ENCODE results near the gene FHOD3.

Gene FHOD3

DNA sequence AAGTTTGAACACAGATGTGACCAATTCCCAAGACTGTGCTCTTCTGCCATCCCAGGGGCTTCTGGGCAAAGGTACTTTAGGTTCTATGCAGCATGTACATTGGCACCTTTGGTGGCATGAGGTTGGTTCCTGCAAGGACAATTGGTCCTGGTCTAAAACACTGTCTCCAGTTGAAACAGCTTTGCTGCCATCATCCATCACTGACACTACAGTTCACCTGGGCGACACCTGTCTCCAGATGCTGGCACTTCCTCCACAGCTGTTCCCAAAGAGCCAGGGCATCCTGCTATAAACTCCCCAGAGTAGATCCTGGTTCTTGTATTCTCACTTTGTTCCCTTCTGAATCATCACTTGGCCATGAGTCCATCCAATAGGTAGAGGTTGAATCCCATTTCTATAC, 60.6 kb downstream of the FHOD3 start:
- H3K9me3 ChIP-seq (ENCODE audit: control extremely low read depth in 1 of 5, control insufficient read depth in 4 of 5, insufficient read depth in 2 of 5, low read depth in 1 of 5, low read length in 4 of 5): peaks cover 0 to 7% (median 3%) of the 10 kb centered on the region in 5 experiments
- 100% methylated on average over 1 of the region's 1 CpG for WGBS (ENCODE audit: insufficient coverage)
- no peaks in the 10 kb centered on the region for H3K36me3 ChIP-seq (ENCODE audit: control insufficient read depth in 4 of 4, insufficient read depth in 4 of 4, low read length in 3 of 4)
- H3K27ac ChIP-seq (ENCODE audit: insufficient read depth in 1 of 2, low read depth in 1 of 2, low read length in 2 of 2, poor library complexity in 1 of 2, severe bottlenecking in 2 of 2): no peak overlapping the region
- ChIA-PET POLR2A (no interaction called here), CTCF (no interaction called here)
- H3K4me1 ChIP-seq (ENCODE audit: control extremely low read depth in 1 of 4, control insufficient read depth in 4 of 4, insufficient read depth in 4 of 4, low read length in 3 of 4): no peaks in the 10 kb centered on the region
- H3K4me3 ChIP-seq (ENCODE audit: control insufficient read depth in 1 of 7, extremely low read depth in 1 of 7, insufficient read depth in 4 of 7, low read depth in 2 of 7, low read length in 6 of 7): no peak overlapping the region
- DNase-seq: no peak
- H3K27me3 ChIP-seq (replicated peaks in 2 of 5; ENCODE audit: control insufficient read depth in 4 of 5, insufficient read depth in 5 of 5, low read length in 4 of 5): peaks cover 0 to 61% (median 10%) of the 10 kb centered on the region in 5 experiments

DNA sequence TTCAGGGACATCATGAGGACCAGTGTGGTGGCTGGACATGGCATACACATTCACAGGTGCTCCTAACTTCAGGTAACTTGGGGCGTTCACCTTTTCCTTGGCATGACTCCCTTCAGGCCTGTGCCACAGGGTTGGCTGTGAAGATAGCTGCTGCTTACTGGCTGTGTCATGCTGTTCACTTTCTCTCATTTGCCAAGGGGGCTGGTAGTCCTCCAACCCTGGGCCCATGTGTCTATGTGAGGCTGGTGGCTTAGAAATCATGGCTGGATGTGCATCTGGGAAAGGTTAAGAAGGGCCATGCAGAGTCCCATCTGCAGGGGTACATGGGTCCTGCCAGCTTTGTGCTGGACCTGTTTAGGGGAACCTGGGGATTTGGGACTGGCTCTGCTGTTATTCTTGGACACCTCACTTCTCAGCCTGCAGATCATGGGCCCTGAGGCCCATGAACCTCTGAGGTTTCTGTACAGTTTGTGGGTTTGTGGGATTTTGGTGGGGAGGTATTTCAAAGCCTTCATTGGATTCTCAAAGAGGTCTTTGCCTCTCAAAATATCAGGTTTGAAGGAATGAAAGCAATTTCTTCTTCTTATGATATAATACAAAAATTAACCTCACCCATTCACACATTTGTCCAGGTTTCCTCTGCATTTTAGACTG, 62.9 kb downstream of the FHOD3 start:
- 100% methylated on average over 1 of the region's 1 CpG for WGBS (ENCODE audit: insufficient coverage)
- H3K4me1 ChIP-seq (ENCODE audit: control extremely low read depth in 1 of 4, control insufficient read depth in 4 of 4, insufficient read depth in 4 of 4, low read length in 3 of 4): no peaks in the 10 kb centered on the region
- DNase-seq: no peak
- POLR2A ChIA-PET: no interaction called here
- CTCF ChIA-PET: no interaction called here
- H3K4me3 ChIP-seq (ENCODE audit: control insufficient read depth in 1 of 7, extremely low read depth in 1 of 7, insufficient read depth in 4 of 7, low read depth in 2 of 7, low read length in 6 of 7): no peak overlapping the region
- H3K36me3 ChIP-seq (ENCODE audit: control insufficient read depth in 4 of 4, insufficient read depth in 4 of 4, low read length in 3 of 4): no peaks in the 10 kb centered on the region
- peaks cover 0 to 7% (median 6%) of the 10 kb centered on the region in 5 experiments for H3K9me3 ChIP-seq (ENCODE audit: control extremely low read depth in 1 of 5, control insufficient read depth in 4 of 5, insufficient read depth in 2 of 5, low read depth in 1 of 5, low read length in 4 of 5)
- no peak overlapping the region for H3K27ac ChIP-seq (ENCODE audit: insufficient read depth in 1 of 2, low read depth in 1 of 2, low read length in 2 of 2, poor library complexity in 1 of 2, severe bottlenecking in 2 of 2)
- H3K27me3 ChIP-seq (replicated peaks in 2 of 5; ENCODE audit: control insufficient read depth in 4 of 5, insufficient read depth in 5 of 5, low read length in 4 of 5): peaks cover 0 to 65% (median 16%) of the 10 kb centered on the region in 5 experiments

DNA sequence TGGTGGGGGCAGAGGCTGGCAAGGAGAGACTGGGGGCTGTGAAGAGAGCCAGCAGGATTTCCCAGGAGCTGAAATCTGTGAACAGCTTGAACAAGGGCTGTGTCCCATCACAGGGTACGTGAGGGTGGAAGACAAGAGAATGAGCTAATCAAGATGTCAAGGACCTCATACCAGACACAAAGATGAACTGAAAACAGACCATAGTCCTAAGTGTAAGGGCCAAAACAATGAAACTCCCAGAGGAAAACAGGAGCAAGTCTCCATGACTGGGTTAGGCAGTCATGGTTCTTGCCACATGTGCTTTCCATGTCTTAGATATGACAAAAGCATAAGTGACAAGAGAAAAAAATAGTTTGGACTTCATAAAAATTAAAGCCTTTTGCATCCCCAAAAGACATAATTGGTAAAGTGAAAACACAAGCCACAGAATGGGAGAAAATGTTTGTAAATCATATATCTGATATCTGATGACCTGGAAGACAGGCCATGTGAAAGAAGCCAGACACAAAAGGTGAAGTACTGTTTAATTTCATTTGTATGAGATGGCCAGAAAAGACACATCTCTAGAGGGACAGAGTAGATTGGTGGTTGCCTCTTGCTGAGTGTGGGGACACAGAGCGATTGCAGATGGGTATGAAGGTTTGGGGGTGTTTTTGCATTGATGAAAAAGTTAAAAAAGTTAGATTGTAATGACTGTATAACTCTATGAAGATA, 67.6 kb downstream of the FHOD3 start:
- Histone ChIP-seq H3K27me3 (replicated peaks in 2 of 5; ENCODE audit: control insufficient read depth in 4 of 5, insufficient read depth in 5 of 5, low read length in 4 of 5) (peaks cover 0 to 82% (median 26%) of the 10 kb centered on the region in 5 experiments), H3K9me3 (ENCODE audit: control extremely low read depth in 1 of 5, control insufficient read depth in 4 of 5, insufficient read depth in 2 of 5, low read depth in 1 of 5, low read length in 4 of 5) (peaks cover 0 to 7% (median 6%) of the 10 kb centered on the region in 5 experiments), H3K4me1 (ENCODE audit: control extremely low read depth in 1 of 4, control insufficient read depth in 4 of 4, insufficient read depth in 4 of 4, low read length in 3 of 4) (no peaks in the 10 kb centered on the region), H3K36me3 (ENCODE audit: control insufficient read depth in 4 of 4, insufficient read depth in 4 of 4, low read length in 3 of 4) (no peaks in the 10 kb centered on the region), H3K4me3 (ENCODE audit: control insufficient read depth in 1 of 7, extremely low read depth in 1 of 7, insufficient read depth in 4 of 7, low read depth in 2 of 7, low read length in 6 of 7) (no peak overlapping the region), H3K27ac (ENCODE audit: insufficient read depth in 1 of 2, low read depth in 1 of 2, low read length in 2 of 2, poor library complexity in 1 of 2, severe bottlenecking in 2 of 2) (no peak overlapping the region)
- no CpG with 5 or more reads among the region's 2 CpGs for WGBS (ENCODE audit: insufficient coverage)
- ChIA-PET POLR2A (no interaction called here), CTCF (no interaction called here)
- no peak for DNase-seq

DNA sequence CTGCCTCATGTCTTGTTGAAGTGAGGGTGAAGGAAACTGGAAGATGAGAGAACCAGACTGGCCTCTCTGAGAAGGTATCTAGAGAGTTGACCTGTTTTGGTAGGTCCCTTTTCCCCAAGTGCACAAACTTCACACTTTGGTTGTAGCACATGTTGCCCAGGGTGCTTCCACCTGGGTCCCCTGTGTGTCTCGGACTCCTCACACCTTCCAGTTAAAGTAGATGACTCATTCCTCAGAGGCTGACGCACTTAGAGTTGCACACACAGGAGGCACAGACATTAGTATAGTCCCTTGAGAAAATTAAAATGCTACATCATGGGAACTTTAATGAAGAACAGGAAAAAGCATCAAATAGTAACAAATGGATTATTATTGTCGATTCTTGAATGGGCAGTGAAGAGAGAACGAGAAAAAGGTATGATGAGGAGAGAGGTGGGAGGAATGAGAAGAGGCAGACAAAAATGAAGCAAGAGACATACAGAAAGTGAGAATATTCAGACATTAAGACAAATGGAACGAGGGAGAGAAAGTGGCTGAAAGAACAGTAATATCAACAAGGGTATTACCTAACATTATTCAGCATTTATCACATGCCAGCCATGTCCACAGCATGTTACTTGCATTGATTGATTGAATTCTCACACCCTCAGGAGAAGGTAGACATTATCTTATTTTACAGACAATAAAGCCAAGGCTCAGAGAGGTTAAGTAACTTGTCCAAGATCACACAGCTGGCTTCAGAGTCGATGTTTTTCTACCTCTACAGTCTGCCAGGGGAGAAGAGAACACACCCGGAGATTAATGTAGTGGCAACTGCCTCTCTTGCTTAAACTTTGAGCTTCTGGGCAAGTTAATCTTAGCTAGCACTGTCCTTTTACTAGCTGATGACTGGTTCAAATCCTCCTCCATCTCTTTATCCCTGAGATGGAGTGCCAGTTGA, 68.6 kb downstream of the FHOD3 start:
- CTCF ChIA-PET: no interaction called here
- Histone ChIP-seq H3K4me3 (ENCODE audit: control insufficient read depth in 1 of 7, extremely low read depth in 1 of 7, insufficient read depth in 4 of 7, low read depth in 2 of 7, low read length in 6 of 7) (no peak overlapping the region), H3K36me3 (ENCODE audit: control insufficient read depth in 4 of 4, insufficient read depth in 4 of 4, low read length in 3 of 4) (no peaks in the 10 kb centered on the region), H3K4me1 (ENCODE audit: control extremely low read depth in 1 of 4, control insufficient read depth in 4 of 4, insufficient read depth in 4 of 4, low read length in 3 of 4) (no peaks in the 10 kb centered on the region), H3K27me3 (replicated peaks in 2 of 5; ENCODE audit: control insufficient read depth in 4 of 5, insufficient read depth in 5 of 5, low read length in 4 of 5) (peaks cover 1 to 84% (median 35%) of the 10 kb centered on the region in 5 experiments), H3K9me3 (ENCODE audit: control extremely low read depth in 1 of 5, control insufficient read depth in 4 of 5, insufficient read depth in 2 of 5, low read depth in 1 of 5, low read length in 4 of 5) (peaks cover 0 to 12% (median 7%) of the 10 kb centered on the region in 5 experiments), H3K27ac (ENCODE audit: insufficient read depth in 1 of 2, low read depth in 1 of 2, low read length in 2 of 2, poor library complexity in 1 of 2, severe bottlenecking in 2 of 2) (no peak overlapping the region)
- POLR2A ChIA-PET: no interaction called here
- no peak for DNase-seq
- 97% methylated on average over 6 of the region's 7 CpGs for WGBS (ENCODE audit: insufficient coverage)

DNA sequence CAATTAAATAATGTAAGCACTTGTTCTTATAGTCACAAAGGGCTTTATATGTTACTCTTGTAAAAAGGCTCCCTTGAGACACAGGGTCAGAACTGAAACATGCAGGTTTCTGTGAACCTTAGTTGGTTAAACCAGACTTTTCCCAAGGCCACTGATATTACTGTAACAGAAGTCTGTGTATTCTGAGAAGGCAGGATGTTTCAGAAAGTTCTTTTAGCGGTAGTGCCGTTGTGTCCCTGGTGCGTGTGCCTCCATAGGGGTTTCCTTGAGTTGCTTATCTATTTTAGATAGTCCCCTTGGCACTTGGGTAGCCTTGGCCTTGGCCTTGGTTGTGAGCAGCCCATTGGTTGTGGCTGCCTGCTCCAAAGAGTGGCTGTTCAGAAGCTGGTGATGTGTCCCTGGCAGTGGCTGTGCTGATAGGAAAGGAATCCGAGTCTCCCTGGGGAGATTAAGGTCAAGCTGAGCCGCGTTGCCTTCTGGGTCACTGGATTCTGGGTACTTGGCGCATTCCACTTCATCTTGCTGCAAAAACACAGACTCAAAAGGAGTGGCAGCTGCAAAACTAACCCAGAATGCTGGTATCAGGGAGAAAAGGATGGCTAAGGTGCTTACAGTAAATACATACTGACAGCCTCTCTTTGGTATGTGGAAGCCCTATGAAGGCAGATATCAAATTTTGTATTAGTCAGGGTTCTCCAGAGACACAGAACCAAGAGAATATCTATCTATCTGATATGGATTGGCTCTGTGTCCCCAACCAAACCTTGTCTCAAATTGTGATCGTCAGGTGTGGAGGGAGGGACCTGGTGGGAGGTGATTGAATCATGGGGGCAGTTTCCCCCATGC, 69.7 kb downstream of the FHOD3 start:
- no peak for DNase-seq
- Histone ChIP-seq H3K4me3 (ENCODE audit: control insufficient read depth in 1 of 7, extremely low read depth in 1 of 7, insufficient read depth in 4 of 7, low read depth in 2 of 7, low read length in 6 of 7) (no peak overlapping the region), H3K27me3 (replicated peaks in 2 of 5; ENCODE audit: control insufficient read depth in 4 of 5, insufficient read depth in 5 of 5, low read length in 4 of 5) (peaks cover 8 to 86% (median 36%) of the 10 kb centered on the region in 5 experiments), H3K9me3 (ENCODE audit: control extremely low read depth in 1 of 5, control insufficient read depth in 4 of 5, insufficient read depth in 2 of 5, low read depth in 1 of 5, low read length in 4 of 5) (peaks cover 0 to 15% (median 12%) of the 10 kb centered on the region in 5 experiments), H3K4me1 (ENCODE audit: control extremely low read depth in 1 of 4, control insufficient read depth in 4 of 4, insufficient read depth in 4 of 4, low read length in 3 of 4) (peaks cover 0 to 7% (median 2%) of the 10 kb centered on the region in 4 experiments), H3K27ac (ENCODE audit: insufficient read depth in 1 of 2, low read depth in 1 of 2, low read length in 2 of 2, poor library complexity in 1 of 2, severe bottlenecking in 2 of 2) (no peak overlapping the region), H3K36me3 (ENCODE audit: control insufficient read depth in 4 of 4, insufficient read depth in 4 of 4, low read length in 3 of 4) (no peaks in the 10 kb centered on the region)
- ChIA-PET POLR2A (no interaction called here), CTCF (no interaction called here)
- WGBS (ENCODE audit: insufficient coverage): 95% methylated on average over 7 of the region's 8 CpGs

DNA sequence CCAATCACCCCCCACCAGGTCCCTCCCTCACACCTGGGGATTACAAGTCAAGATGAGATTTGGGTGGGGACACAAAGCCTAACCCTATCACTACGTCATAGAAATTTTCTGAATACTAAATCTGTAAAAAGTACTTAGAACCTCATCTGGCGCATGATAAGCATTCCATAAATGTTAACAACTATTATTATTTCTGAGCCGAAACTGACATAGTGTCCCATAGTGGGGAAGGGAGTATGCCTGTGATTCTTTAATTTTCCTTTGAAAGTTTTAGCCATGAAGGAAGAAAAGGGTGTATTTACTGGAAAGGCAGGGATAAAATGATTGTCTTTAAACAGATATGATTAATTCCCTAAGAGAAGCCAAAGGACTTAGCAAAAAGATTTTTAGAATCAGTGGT, 71.4 kb downstream of the FHOD3 start:
- no peak for DNase-seq
- POLR2A ChIA-PET: interaction anchor here (0.6 kb wide), 1 partner anchor 341 kb away, joined by 4 read pairs; no protein-coding TSS in a partner anchor

More for the DNA sequence above, 71.4 kb downstream of the FHOD3 start:
- Histone ChIP-seq H3K4me3 (ENCODE audit: control insufficient read depth in 1 of 7, extremely low read depth in 1 of 7, insufficient read depth in 4 of 7, low read depth in 2 of 7, low read length in 6 of 7) (no peak overlapping the region), H3K9me3 (ENCODE audit: control extremely low read depth in 1 of 5, control insufficient read depth in 4 of 5, insufficient read depth in 2 of 5, low read depth in 1 of 5, low read length in 4 of 5) (peaks cover 0 to 8% (median 7%) of the 10 kb centered on the region in 5 experiments), H3K27ac (ENCODE audit: insufficient read depth in 1 of 2, low read depth in 1 of 2, low read length in 2 of 2, poor library complexity in 1 of 2, severe bottlenecking in 2 of 2) (no peak overlapping the region), H3K4me1 (ENCODE audit: control extremely low read depth in 1 of 4, control insufficient read depth in 4 of 4, insufficient read depth in 4 of 4, low read length in 3 of 4) (peaks cover 0 to 17% (median 11%) of the 10 kb centered on the region in 4 experiments), H3K36me3 (ENCODE audit: control insufficient read depth in 4 of 4, insufficient read depth in 4 of 4, low read length in 3 of 4) (no peaks in the 10 kb centered on the region), H3K27me3 (replicated peaks in 2 of 5; ENCODE audit: control insufficient read depth in 4 of 5, insufficient read depth in 5 of 5, low read length in 4 of 5) (peaks cover 8 to 82% (median 39%) of the 10 kb centered on the region in 5 experiments)
- WGBS (ENCODE audit: insufficient coverage): no CpG with 5 or more reads among the region's 3 CpGs
- CTCF ChIA-PET: no interaction called here

Measured in common myeloid progenitor, CD34-positive (primary cell).